GM19328 (cell line): ENCODE data around the gene CDC37L1.
A peak's percentile ranks its signal among the peaks of the same experiment; 100 is the strongest.
"Not testable (repeated sequence)": the region's sequence is repeated elsewhere in the genome, so short reads cannot be mapped to it uniquely, and the experiment has no call there.

Source experiments
- ATAC-seq: cut with Tn5 transposase; IDR thresholded peaks from one replicate; pipeline ENCODE4 v1.9.1; 2021; ENCODE audit warnings: mild to moderate bottlenecking, moderate library complexity; ENCODE audit not compliant: unreplicated experiment

The CDC37L1 gene

DNA sequence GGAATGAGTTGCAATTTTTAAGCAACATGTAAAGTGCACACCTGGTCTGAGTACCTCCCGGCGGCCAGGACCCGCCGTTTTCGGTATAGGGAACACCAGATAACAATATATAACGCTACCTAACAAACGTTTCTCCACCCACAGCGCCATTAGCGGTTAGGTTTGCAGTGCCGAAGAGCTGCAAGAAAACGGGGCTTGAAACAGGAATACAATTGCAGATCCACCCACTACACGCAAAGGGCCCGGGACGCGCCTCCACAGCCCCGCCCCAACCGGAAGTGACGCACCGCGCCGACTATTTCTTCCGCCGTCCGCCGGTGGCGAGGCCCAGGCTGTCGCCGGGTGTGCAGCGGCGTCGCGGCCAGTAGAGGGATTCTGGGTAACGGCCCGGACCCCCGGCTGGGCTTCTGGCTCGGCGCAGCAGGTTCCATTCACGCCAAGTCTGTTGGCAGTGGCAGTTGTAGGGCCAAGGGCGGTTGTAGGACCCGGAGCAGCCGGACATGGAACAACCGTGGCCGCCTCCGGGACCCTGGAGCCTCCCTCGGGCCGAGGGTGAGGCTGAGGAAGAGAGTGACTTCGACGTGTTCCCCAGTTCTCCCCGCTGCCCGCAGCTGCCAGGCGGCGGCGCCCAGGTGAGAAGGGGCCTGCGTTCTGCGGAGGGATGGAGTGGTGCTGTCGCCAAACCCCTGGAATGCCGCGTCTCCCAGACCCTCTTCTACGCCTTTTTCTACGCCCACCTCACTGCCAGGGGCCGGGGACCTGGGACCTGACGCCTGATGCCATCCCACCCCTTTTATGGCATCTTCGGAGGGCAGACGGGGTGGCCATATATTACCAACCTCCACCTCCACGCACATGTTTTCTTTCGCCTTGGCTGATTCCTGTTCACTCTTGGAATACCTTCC lies at the start of gene CDC37L1:
Gene CDC37L1 (plus strand): TSS at position 302 of the 905 bp plus-strand sequence. CDS start 199 bp downstream, at position 501.
- peak; percentile 94 for ATAC-seq

DNA sequence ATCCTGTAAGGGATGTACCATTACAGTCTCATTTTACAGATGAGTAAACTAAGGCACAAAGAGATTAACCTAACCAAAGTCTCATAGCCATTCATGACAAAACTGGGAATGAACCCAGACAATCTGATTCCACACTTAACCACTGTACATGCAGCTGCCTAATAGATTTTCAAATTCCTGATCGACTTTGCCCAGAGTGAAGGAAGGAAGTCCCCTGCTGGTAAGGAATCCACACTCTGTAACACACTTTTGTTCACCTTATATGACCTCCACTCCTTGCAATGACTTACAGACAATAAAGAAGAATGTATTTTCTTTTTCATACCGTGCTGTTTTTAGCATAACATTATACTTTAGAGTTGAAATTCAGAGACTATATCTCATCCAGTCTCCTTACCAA lies 48.5 kb upstream of the CDC37L1 start:
- no peak for ATAC-seq

DNA sequence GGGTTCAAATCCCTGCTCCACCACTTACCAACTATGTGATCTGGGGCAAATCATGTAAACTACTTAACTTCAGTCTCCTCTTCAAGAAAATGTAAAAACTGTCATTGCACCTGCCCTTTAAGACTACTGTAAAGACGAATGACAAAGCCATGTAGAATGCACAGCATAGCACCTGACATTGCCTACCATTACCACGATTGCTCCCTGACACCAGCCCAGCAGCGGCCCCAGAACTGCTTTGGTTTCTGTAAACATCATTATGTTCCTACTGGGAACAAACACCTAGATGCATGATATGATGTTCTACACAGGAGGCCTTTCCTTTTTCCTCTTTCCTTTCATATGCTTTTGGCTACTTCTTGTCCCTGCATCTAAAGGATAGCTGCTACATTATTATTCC lies 40.4 kb upstream of the CDC37L1 start:
- ATAC-seq = no peak

DNA sequence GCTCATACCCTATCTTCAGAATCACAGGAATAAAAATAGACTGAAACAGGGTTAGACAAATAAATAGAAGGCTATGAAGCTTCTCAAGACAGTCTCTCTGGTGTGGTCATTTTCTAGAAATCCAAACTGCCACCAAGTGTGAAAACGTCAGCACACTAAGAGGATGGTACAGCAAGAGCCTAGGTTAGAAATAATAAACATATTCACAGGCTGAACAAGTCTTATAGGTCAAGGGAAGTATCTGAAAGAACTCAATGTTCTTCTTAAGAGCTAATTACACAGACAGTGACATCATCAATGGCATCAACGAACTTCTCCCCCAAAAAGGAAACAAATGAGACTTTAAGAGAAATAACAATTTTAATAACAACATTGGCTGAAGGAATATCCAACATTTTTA lies 39.9 kb upstream of the CDC37L1 start:
- ATAC-seq = no peak

DNA sequence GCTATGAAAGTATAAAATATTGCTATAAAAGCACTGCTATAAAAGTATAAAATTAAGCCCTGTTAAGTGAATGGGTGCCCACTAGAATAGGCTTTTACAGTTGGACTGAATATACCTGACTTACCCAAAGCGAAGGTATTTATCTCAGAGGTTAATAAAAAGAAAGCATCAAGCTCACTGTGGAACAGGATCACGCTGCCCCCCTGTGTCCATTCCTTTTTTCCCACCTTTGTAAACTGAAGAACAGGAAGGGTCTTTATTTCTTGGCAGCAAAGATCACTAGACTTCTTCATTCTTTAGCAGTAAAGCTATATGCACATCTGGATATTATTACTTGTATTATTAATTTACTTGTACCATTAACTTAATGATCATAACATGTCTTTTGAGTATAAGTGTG lies 39.3 kb upstream of the CDC37L1 start:
- ATAC-seq = no peak

DNA sequence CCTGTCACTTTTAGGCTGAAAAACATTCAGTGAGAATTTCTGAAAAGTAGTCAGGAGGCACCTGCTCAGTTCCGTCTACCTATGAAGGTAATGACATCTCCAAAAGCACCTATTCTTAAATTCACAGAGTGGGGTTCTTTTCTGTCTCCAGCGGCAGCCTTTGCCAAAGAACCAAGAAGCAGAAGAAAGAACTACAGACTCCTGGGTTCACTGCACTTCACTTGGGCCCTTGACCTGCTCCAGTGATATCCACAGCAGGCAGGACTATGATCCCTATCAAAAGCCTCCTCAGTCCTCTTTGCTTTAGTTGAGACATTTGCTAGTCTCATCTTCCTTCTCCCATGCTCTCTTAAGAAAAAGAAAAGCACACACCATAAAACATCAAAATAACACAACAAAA lies 37.0 kb upstream of the CDC37L1 start:
- no peak for ATAC-seq

DNA sequence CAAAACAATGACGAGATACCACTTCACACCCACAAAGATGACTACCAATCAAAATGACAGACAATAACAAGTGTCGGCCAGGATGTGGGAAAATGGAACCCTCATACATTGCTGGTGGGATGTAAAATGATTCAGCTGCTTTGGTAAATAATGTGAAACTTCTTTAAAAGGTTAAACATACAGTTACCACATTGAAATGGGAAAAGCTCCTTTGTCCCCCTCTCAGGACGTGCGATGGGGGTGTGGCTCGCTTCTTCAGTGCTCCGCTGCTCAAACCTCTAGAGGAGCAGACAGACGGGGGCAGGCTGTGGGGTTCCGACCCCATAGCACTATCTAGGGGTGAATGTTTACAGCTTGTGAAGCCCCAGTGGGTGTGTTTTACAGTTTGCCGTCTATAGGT lies 25.3 kb upstream of the CDC37L1 start:
- ATAC-seq = no peak

DNA sequence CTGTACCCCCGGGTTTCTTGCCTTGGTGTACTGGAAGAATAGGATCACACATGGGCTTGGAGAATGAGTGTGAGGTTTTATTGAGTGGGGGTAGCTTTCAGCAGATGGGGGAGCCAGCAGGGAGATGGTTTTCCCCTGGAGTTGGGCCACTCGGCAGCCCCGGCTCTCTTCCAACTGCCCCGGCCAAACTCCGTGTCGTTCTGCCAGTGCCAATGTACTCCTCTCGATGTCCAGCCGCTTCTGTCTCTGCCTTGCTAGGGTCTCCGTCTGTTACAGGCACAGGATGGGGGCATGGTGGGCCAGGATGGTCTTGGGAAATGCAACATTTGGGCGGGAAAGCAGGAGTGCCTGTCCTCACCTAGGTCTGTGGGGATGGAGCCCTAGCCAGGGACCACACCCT lies 24.8 kb upstream of the CDC37L1 start:
- no peak for ATAC-seq

DNA sequence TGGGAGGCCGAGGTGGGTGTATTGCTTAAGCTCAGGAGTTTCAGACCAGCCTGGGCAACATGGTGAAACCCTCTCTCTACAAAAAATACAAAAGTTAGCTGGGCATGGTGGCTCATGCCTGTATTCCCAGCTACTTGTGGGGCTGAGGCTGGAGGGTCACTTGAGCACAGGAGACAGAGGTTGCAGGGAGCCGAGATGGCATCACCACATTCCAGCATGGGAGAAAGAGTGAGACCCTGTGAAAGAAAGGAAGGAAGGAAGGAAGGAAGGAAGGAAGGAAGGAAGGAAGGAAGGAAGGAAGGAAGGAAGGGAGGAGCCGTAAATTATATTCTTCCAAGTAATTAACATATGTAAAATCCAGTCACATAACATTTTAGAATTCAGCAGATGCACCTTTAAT lies 23.2 kb upstream of the CDC37L1 start:
- ATAC-seq = not testable (repeated sequence)

DNA sequence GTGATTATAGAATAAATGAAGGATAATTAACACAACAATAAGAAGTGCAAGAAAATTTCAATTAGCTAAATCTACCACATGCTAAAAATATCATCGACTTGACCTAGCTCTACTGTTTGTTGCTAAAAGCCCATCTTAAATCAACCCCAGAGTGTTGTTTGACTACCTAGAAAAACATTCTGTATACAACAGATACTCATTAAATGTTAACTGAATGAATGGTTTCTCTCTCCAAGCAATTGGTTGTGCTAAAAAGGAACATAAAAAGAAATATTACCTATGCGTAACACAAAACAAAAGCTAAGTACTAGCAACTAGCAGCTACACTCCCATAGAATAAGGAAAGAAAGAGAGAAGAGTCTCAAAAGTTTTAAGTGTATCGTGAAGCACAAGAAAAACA lies 22.7 kb upstream of the CDC37L1 start:
- no peak for ATAC-seq

DNA sequence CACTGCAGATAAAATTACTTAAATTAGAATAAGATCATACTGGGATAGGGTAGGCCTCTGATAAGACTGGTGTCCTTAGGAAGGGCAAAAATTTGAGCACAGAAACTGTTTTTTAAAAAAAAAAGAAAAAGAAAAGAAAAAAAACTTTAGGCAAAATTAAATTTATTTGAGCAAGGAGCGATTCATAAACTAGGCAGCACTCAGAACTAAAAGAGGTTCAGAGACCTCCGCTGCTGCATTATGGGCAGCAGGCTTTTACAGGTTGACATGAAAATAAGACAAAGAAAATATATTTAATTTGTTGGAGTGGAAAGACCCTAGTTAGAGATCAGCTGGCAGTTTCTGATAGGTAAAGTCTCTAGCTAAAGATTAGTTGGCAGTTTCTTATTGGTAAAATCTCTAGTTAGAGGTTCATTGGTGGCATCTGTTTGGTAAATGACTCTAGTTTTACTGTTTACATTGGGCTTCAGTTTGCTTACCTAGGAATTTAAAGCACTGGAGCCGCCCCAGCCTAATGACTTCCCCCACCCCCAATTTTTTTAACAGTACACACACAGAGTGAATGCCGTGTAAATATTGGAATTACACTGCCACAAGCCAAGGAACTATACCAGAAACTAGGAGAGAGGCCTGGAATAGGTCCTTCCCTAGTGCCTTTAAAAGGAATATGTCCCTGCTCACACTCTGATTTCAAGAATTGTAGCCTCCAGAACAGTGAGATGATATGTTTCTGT lies 21.8 kb upstream of the CDC37L1 start:
- ATAC-seq = no peak

DNA sequence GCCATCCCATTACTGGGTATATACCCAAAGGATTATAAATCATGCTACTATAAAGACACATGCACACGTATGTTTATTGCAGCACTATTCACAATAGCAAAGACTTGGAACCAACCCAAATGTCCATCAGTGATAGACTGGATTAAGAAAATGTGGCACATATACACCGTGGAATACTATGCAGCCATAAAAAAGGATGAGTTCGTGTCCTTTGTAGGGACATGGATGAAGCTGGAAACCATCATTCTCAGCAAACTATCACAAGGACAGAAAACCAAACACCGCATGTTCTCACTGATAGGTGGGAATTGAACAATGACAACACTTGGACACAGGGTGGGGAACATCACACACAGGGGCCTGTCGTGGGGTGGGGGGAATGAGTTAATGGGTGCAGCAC lies 18.7 kb upstream of the CDC37L1 start:
- not testable (repeated sequence) for ATAC-seq

DNA sequence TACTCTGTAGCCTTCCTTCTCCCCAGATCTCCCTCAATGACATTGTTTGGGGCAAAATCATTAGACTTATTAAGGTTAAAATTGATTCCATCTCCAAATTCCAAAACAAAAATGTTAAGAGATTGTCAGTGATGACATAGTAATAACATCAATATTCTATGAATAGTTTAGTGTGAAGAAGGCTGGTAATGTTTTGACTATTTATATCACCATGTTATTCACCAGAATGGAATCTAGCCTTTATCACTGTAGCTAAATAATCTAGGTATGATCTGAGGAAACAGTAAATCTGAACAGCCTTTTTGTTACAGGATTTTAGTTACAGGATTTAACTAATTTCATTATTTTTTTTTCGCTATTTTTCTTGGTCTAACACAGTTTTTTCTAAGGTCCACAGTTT lies 18.2 kb upstream of the CDC37L1 start:
- ATAC-seq = no peak

DNA sequence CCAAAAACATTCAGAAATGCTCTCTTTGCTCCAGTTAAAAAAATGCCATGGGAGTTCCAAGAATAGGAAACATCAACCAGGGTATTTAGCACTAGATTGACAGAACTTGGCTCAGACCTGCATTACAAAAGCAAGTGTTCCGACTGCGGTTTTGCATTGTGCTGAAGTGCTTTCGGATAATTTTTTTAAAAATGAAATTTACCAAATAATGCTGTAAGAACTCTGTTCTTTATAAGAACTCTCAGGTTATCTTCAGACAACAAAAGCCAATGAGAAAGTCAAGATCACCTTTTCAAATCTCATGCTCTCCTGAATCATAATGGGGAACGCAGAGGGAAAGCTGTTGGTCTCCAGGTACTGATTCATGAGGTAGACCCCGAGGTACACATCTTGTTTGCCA lies 17.8 kb upstream of the CDC37L1 start:
- no peak for ATAC-seq

DNA sequence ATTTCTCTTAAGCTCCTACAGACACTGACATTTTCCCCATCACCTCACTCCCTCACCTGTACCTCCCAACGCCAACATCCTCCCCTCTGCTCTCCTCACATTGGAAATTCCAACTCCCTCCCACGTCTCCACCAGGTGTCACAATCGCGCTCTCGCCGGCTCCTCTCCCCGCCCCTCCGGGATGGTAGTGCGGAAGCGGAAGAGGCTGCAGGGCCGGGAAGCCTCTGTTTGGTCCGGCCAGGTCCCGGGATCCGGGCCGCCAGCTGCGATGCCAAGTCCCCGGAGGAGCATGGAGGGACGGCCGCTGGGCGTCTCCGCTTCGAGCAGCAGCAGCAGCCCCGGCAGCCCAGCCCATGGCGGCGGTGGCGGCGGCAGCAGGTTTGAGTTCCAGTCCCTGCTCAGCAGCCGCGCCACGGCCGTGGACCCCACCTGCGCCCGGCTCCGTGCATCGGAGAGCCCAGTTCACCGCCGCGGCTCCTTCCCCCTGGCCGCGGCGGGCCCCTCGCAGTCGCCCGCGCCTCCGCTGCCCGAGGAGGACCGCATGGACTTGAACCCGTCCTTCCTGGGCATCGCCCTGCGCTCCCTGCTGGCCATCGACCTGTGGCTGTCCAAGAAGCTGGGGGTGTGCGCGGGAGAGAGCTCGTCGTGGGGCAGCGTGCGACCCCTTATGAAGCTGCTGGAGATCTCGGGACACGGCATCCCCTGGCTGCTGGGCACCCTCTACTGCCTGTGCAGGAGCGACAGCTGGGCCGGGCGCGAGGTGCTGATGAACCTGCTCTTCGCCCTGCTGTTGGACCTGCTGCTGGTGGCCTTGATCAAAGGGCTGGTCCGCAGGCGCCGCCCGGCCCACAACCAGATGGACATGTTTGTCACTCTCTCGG lies 17.0 kb upstream of the CDC37L1 start, which contains the start of gene PLPP6:
Gene PLPP6 (plus strand): TSS at position 187 of the 881 bp plus-strand sequence. CDS start 82 bp downstream, at position 269.
- ATAC-seq = peak; percentile 86

DNA sequence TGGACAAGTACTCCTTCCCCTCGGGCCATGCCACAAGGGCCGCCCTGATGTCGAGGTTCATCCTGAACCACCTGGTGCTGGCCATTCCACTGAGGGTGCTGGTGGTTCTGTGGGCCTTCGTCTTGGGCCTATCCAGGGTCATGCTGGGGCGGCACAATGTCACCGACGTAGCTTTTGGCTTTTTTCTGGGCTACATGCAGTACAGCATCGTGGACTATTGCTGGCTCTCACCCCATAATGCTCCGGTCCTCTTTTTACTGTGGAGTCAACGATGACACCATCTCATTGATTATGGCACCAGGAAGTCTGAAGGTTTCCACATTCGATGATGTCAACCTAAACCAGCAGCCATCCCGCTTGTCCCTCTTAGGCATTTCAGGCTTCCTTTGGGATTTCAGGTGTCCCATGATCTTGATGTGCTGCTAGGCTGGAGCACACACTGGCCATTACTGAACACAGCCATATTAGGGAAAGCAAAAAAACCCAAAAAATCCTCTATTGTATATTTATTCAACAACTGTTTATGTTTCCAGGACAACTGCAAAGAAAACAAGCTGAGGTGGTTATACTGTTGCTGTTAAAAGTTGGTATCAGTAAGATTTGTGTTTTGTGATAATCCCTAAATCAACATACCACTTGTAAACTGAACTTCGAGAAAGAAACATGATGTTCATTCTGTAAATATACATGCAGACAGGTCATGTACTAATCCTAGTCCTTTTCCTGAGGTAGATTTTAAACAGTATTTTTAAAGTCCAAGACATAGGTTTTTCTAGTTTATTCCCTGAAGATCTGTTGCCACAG lies 16.2 kb upstream of the CDC37L1 start:
- no peak for ATAC-seq

DNA sequence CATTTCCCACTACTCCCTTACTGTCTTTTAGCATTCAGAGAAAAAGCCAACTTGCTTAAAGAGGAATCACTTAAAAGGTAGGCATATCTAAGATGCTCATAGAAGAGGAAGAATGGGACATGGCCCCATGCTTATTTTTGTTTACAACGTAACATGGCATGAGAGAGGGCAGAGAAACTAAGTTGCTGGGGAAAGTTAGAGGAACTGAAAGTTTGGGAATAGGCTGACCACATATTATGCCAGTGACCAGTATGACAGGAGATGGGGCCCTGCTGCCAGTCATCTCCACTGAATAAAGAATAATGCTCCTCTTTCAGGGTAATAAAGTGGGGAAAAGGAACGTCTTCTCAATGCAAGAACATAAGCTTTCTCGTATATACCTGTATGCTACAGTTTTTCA lies 15.4 kb upstream of the CDC37L1 start:
- no peak for ATAC-seq

DNA sequence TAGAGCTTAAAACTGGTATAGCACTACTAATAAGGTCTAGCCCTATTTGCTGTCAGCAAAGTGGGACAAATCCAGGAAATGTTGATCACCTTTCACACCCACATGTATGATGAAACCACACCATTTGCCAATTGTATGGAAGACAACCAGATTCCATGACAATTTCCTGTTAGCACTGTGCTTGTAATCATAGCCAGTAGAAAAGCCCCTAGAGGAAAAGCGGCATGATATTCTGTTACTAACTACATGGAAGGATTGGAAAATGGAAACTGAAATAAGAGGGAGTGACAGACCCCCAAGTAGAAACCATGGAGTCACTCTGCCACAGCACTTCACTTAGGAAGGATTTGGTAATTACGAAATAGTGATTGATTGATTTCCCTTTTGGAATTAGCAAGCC lies 14.0 kb upstream of the CDC37L1 start:
- no peak for ATAC-seq

DNA sequence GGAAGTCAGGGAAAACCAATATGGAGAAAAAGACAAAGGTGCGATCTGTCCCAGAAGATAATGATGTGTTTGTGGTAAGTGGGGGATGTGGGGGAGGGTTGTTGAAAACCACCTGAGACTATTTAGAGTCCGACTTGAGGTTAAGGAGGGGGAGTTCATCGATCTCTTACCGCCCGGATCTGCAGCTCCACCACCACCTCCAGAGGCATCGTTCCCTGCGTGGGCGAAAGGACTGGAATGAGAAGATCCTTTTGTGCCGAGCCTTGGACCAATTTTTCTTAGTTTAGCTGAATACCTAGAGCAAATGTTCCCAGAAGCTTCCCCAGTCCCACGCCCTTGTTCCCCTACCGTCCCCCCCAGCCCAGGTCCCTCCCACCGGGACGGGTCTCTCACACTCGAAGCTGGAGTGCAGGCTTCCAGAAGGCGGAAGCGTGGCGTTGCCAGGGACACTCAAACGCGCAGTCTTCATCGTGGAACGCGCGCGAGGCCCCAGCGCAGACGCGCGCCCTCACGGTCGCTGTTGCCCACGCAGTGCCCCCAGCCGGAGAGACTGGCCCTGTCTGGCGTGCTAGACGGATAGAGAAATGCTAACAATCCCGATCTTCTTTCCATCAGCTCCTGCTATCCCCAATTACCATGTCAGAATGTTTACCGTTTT lies 13.2 kb upstream of the CDC37L1 start, which contains the start of gene SPATA6L:
Gene SPATA6L (minus strand): TSS at position 439 of the 658 bp plus-strand sequence. CDS start 230 bp downstream, at position 209.
- ATAC-seq = no peak

DNA sequence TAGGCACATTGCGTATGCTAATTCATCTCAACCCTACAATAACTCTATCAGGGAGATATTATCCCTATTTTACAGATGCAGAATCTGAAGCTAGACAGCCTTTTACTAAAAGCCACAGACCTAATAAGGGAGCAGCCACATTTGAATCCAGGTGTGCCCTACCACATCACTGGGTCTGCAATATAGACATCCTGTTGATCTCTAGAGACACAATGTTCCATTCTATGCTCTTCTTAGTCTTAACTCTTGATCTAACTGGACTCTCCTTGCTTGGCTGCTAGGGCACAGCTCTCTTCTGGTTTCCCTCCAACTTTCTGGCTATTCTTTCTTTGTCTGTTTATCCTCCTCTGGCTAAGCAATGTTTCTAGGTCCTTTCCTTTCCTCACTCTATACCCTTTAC lies 11.7 kb upstream of the CDC37L1 start:
- no peak for ATAC-seq
